Activated CD4-positive, alpha-beta T cell treated with anti-CD3 and anti-CD28 coated beads, Interleukin-2, Interleukin-6, amounts not matched to agents 100 ng/mL and 50 ng/mL, durations not matched to agents 16 hours and 8 hours (primary cell): Measurements from ENCODE around the gene CERS4.
"Not testable (repeated sequence)": the region's sequence is repeated elsewhere in the genome, so short reads cannot be mapped to it uniquely, and the experiment has no call there.

ENCODE experiments used
- DNase-seq: peaks from one replicate; pipeline ENCODE4 v3.0.0-alpha.2; 2020

CERS4 gene

DNA sequence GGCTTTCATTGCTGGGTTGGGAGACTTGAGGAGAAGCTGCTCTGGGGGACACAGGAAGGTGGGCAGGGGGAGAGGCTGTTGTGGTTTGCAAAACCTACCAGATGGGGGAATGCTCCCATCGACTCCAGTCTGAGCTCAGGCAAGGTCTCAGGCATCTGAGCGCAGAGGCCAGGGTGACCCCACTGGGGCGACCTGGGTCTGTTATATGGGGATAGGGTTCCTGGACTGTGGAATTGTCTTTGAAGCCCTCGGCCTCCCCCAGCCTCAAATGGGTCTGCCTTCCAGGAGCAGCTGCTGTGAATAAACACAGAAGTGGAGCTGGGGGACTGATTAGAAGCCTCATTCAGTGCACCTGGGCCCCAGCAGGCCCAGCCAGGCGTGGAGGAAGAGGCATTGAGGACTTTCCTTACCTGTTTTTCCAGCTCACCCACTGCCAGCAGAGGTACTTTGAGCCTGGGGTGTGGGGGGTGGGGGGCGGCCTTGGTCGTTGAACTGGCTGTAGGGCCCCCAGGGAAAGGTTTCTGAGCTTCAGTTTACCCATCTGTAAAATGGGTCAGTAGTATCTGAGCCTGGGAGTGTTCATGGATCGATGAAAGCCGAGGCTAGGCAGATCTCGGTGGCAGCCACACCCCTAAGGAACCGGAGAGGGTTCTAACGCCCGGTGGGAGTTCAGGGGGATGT, 1.4 kb downstream of the CERS4 start:
- DNase-seq, result no peak

- no peak for DNase-seq
Measured at GRCh38 chr19:8212212-8212611, 3.0 kb downstream of the CERS4 start.

DNA sequence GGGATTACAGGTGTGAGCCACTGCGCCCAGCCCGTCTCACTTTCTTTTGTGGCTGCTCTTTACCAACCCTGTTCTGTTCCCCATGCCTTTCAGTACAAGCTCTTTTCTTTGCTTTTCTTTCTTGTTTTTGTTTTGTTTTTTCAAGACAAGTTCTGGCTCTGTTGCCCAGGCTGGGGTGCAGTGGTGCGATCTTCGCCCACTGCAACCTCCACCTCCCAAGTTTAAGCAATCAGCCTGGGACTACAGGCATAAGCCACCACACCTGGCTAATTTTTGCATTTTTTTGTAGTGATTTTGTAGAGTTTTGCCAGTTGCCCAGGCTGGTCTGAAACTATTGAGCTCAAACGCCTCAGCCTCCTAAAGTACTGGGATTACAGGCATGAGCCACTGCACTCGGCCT, 3.7 kb downstream of the CERS4 start:
- DNase-seq, result no peak

- no peak for DNase-seq
Measured at GRCh38 chr19:8213827-8214672, 4.9 kb downstream of the CERS4 start.

GRCh38 chr19:8214802-8215201, 5.6 kb downstream of the CERS4 start:
- DNase-seq, result no peak

DNA sequence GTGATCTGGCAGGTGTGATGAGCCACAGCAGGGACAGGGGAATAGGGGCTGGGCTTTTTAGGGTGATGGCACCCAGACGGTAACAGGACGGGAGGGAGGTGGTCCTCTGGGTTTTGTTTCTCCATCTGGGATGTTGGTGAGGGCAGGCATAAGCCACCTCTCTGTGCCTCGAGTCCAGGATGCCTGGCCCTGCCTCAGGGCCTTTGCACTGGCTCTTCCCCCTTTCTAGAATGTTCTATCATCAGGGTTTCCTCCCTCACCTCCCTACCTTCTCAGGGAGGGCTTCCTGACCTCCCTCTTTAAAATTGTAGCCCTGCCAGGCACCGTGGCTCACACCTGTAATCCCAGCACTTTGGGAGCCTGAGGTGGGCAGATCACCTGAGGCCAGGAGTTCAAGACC, 6.6 kb downstream of the CERS4 start:
- no peak for DNase-seq

DNA sequence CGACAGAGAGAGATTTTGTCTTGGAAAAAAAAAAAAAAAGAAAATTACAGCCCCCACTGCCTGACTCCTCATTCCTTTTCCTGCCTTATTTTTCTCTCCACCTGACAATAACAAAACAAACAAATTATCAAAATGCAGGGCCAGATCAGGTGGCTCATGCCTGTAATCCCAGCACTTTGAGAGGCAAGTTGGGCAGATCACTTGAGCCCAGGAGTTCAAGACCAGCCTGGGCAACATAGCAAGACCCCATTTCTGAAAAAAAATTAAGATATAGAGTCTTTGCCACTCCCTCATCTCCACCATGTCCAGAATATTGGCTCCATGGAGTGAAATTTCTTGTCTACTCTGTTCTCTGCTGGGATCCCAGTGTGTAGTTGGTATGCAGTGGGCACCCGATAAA, 7.2 kb downstream of the CERS4 start:
- DNase-seq, result no peak

- DNase-seq, result not testable (repeated sequence)
Measured at GRCh38 chr19:8218127-8218526, 9.0 kb downstream of the CERS4 start.

DNA sequence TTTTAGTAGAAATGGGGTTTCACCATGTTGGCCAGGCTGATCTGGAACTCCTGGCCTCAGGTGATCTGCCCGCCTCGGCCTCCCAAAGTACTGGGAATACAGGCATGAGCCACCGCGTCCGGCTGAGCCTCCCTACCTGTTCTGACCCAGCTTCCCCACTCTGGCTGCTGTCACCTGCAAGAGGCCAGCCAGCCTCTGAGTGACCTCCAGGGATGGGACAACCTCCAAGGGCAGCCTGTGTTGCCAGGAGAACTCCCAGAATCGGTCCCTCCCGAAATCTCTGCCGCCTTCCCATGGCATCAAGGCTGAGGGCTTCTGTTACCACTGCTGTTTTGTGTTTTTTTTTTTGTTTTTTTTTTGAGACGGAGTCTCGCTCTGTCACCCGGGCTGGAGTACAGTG, 11.3 kb downstream of the CERS4 start:
- DNase-seq, result no peak

- no peak for DNase-seq
Measured at GRCh38 chr19:8221161-8221560, 12.0 kb downstream of the CERS4 start.

- not testable (repeated sequence) for DNase-seq
Measured at GRCh38 chr19:8223442-8223841, 14.3 kb downstream of the CERS4 start.

- DNase-seq, result no peak
Measured at GRCh38 chr19:8224394-8225145, 15.4 kb downstream of the CERS4 start.

GRCh38 chr19:8231073-8231604, 22.0 kb downstream of the CERS4 start:
- no peak for DNase-seq

DNA sequence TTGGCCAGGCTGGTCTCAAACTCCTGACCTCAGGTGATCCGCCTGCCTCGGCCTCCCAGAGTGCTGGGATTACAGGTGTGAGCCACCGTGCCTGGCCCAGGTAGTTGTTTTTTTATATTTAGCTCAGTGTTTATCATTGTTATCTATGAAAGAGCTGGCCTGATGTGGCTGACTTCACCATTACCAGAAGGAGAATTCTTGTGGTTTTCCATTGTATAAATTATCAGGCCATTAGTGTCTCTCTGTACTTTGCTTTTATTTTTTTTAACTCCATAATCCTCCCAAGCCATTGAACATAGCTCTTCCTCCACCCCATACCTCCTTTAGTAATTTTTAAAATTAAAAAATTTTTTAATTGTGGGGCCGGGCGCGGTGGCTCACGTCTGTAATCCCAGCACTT, 24.2 kb downstream of the CERS4 start:
- no peak for DNase-seq

GRCh38 chr19:8237026-8237425, 27.9 kb downstream of the CERS4 start:
- DNase-seq, result no peak

GRCh38 chr19:8238251-8238650, 29.1 kb downstream of the CERS4 start:
- no peak for DNase-seq

DNA sequence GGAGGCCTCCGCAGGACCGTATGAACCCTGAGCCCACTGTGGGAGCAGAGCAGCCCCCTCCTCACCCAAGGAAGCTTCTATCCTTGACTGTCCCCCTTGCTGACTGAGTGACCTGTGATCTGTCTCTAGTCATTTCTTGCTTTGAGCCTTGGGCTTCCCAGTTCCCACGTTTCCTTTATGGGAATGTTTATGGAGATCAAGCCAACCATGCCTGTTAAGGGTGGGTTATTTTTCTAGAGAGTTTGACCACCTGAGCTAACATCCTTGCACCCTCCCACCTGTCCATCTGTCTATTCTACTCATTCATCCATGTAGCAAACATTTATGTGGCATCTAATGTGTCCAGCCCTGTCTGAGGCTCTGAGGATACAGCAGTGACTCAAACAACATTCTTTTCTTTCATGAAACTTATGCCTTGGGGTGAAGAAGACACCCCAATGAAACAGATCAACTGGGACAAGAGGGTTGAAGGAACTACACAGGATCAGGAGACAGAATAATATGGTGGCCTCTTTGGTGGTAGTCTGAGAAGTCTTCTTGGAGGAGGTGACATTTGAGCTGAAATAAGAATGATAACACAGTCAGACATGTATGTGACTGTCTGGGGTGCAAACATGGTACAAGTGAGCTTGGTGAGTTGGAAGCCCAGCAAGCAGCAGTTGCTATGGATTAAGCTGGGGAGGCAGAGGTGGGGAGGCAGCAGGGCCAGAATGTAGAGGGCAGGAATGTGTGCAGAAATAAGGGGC, 30.5 kb downstream of the CERS4 start:
- DNase-seq, result no peak

GRCh38 chr19:8240274-8241229, 31.4 kb downstream of the CERS4 start:
- DNase-seq, result peak; percentile 43

DNA sequence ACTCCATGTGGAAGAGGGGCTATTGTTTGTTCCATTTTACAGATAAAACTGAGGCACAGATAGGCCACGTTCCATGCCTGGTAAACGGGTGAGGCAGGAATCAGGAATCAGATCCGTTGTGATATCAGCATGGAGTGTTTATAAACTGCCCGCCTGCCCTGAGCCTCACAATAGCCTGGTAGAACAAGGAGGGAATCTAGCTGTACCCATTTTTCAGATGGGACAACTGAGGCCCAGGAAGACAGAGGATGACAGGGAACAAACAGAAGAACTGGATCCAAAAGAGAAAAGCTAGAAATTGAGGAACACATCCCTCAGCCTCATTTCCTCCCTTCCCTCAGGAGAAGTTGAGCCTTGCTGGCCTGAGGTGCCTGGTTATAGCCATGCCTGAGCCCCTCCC, 32.5 kb downstream of the CERS4 start:
- no peak for DNase-seq

GRCh38 chr19:8242211-8242821, 33.1 kb downstream of the CERS4 start:
- DNase-seq, result no peak

DNA sequence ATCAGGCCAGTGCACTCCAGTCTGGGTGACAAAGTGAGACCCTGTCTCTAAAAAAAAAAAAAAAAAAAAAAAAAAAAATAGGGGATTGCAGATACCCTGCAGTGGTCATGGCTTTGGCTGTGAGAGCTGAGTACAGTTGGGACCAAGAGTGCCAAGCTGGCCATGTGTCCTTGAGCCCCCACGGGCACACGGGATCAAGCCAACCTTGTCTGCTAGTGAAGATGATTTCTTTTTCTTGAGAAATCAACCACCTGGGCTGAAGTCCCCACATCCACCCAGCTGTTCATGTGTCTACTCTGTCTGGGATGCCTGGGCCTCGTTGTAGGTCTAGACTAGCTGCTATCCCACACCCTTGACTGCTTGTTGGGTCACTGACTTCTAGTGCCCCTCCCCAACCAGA, 34.0 kb downstream of the CERS4 start:
- no peak for DNase-seq
